GM23248 (cell line): ENCODE data around the gene DOCK9.

Source experiments
- EZH2 ChIP-seq: fragments of 200-600 bp; sonication (generic); IDR thresholded peaks from 2 replicates; pipeline ENCODE4 v1.6.1; 2018; ENCODE audit warnings: antibody characterized with exemption, mild to moderate bottlenecking; ENCODE audit not compliant: insufficient read depth, poor library complexity, severe bottlenecking
- EZH2phosphoT487 ChIP-seq: fragments of 200-600 bp; sonication (generic); IDR thresholded peaks from 2 replicates; pipeline ENCODE4 v1.6.1; 2018; ENCODE audit warnings: antibody characterized with exemption, moderate library complexity, mild to moderate bottlenecking, low read depth; ENCODE audit not compliant: insufficient read depth

DNA sequence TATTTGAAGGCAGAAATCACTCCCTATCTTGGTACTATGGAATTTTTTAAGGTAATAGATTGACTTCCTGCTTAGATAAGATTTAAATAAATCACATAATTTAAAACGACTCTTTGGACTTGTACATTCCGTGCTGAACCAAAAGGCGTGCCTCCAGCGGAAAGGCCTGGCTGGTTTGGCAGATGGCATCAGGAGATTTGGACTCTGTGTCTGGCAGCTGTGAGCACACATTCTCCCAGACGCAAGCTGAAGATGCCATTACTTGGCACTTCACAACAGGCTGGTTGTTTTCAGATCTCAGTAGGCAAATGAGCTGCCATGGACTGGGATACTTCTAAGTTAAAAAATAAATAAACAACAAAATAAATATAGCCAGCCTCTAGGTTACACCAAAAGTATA, 120.9 kb downstream of the DOCK9 start:
- TF ChIP-seq EZH2phosphoT487 (no peak), EZH2 (no peak)
